HG02840 (cell line): Measurements from ENCODE around the gene FGFR1OP2.
A peak's percentile ranks its signal among the peaks of the same experiment; 100 is the strongest.
"Not testable (repeated sequence)": the region's sequence is repeated elsewhere in the genome, so short reads cannot be mapped to it uniquely, and the experiment has no call there.

Experiments
- ATAC-seq: cut with Tn5 transposase; IDR thresholded peaks from one replicate; pipeline ENCODE4 v1.9.1; 2021; ENCODE audit warnings: mild to moderate bottlenecking, moderate library complexity, moderate number of reproducible peaks; ENCODE audit not compliant: unreplicated experiment, low FRiP score

Gene FGFR1OP2

DNA sequence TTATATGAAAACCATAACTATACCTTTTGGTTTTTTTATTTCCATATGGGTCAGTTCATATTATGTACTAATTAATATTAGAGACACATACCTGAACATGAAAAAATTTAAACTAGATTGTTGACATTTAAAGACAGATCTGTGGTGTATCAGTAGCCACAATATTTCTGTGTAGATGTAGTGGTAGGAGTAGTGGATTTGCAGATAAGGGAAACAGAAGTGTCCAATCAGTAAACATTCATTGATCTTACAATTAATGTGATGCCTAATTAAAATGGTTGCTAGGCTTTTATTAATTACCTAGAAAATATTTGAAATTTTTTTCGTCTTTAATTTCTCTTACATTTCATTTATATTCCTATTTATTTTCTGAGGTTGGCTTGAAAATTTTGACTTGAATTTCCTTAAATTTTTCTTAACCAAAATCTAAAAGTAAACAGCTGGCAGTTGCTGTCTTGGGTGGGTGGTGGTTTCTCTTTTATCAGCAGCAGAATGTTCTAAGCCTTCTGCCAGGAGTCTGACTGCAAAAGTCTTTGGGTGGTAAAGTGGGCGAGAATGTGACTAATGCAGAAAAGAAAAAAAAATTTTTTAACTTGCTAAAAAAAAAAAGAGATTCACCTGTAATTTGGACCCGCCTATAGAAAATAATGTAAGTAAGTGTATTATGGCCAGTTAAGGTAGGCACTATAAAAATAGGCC lies 2.4 kb downstream of the FGFR1OP2 start:
- no peak for ATAC-seq

DNA sequence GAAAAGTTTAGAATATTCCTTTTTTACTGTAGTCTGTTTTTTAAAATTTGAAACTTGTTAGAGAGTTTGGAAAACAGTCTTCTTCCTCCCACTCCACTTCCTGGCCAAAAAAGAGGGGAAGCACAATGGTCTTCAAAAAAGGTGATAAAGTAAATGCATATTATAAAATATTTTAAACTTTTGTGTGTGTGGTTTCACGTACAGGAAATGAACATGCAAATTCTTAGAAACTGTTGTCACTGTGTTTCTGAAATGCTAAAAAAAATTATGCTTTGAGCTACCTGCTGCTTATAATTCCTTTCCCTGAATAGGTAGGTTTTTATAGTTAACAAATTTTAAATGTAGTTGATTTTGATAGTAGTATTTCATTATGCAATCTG lies 2.9 kb downstream of the FGFR1OP2 start:
- ATAC-seq: no peak

GRCh38 chr12:26948309-26948708 lies 10.0 kb downstream of the FGFR1OP2 start:
- no peak for ATAC-seq

- ATAC-seq: no peak
These were observed 15.2 kb downstream of the FGFR1OP2 start for GRCh38 chr12:26953447-26953846.

- ATAC-seq: no peak
These were observed 15.8 kb downstream of the FGFR1OP2 start for GRCh38 chr12:26954027-26954426.

DNA sequence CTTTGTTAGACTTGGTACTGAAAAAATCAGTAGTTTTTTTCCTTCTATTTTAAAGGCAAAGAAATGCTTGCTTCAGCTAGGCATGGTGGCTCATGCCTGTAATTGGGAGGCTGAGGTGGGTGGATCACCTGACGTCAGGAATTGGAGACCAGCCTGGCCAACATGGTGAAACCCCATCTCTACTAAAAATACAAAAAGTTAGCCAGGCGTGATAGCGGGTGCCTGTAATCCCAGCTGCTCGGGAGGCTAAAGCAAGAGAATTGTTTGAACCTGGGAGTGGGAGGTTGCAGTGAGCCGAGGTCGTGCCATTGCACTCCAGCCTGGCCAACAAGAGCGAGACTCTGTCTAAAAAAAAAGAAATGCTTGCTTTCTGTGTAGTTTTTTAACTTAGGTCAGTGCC lies 23.1 kb downstream of the FGFR1OP2 start:
- not testable (repeated sequence) for ATAC-seq

- no peak for ATAC-seq
These were observed 23.5 kb downstream of the FGFR1OP2 start for GRCh38 chr12:26961803-26962202.

DNA sequence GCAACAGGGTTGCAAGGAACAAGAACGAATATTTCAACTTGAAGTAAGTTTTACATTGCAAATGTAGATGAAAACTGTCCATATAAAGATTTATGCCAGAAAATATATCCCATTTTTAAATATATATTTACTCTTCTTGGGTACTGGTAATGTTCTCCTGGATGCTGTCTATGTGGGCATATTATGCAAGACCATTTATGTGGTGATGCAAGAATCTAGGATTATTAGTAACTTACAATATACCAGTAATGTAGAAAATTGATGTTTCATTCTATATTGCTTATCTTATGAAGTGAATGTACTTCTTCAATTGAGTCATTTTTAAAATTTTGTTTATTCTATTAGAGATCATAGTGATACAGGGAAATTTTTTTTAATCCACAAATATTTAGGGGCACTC lies 25.1 kb downstream of the FGFR1OP2 start:
- no peak for ATAC-seq

DNA sequence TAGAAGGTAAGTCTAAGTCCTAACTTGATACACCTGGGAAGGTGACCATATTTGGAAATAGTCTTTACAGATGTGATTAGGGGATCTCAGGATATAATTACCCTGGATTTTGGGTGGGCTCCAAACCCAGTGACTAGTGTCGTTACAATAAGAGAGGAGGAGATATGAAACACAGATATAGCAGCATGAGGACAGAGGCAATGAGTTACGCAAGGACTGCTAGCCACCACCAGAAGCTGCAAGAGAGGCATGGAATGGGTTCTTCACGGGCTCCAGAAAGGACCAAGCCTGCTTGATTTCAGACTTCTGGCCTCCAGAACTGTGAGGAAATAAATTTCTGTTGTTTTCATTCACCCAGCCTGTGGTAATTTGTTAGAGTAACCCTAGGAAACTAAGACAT lies 28.6 kb downstream of the FGFR1OP2 start:
- ATAC-seq: no peak

DNA sequence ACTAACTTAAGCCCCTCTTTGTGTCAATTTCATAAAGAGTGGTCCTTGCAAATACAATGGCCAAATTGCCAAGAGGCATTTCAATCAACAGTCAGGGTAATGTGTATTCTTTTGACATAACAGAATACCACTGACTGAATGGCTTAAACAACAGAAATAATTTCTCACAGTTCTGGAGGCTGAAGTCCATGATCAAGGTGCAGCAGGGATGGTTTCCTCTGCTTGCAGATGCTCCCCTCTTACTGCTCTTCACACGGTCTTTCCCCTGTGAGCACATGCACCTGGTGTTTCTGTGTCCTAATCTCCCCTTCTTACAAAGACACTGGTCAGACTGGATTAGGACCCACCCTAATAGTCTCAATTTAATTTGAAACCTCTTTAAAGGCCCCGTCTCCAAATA lies 31.9 kb downstream of the FGFR1OP2 start:
- ATAC-seq: no peak

- peak; percentile 98 for ATAC-seq
These were observed 33.7 kb downstream of the FGFR1OP2 start for GRCh38 chr12:26971963-26972362.

DNA sequence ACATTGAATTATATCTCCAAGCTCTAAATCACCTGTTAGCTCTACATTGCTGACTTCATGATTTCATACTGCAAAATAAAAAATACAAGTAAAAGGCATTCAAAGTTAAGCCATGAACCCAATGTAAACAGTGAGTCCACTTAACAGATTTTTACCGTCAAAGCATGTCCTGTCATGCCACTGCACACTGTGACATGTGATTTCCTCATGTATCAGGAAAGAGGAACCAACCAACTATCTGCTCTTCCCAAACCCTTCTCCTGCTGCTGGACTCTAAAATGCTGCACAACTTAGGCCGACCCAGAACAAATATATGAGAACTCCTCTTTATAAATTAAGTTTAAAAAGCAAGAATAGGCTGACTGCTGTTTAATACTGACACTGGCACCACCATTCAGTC lies 38.4 kb downstream of the FGFR1OP2 start:
- ATAC-seq: no peak

DNA sequence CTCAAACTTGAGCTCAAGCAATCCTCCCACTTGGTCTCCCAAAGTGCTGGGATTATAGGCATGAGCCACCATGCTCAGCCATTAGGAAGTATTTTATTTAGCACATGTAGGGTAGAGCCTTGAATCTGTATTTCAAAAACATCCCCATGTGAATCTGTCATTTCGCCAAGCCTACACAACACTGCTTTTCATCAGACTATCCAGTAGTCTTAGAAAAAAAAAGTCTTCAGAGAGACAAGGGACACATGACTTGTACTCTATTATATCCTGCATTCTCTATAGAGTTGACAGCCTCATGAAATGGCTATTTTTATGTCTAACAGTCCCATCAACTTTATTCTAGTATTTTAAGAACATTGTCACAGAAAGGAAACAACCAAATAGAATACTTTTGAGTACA lies 40.5 kb downstream of the FGFR1OP2 start:
- no peak for ATAC-seq

- ATAC-seq: no peak
These were observed 41.5 kb downstream of the FGFR1OP2 start for GRCh38 chr12:26979733-26980132.

DNA sequence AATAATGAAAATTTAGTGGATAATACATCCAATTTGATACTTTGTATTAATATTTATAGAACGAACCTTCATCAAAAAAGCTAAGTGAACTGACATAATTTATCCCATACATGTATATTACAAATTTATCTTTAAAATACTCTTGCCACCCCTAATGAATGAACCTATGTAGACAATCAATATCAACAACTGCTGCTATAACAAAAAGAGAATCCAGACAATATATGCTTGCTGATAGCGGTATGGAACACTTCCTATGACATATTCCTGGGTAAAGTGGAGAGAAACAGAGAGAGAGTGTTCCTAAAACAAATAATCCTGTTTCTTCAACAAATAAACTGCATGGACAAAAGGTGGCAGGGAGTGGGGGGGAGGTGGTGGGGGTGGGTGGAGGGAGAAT lies 44.6 kb downstream of the FGFR1OP2 start:
- ATAC-seq: no peak

GRCh38 chr12:26987634-26988424 lies 49.6 kb downstream of the FGFR1OP2 start:
- ATAC-seq: no peak

DNA sequence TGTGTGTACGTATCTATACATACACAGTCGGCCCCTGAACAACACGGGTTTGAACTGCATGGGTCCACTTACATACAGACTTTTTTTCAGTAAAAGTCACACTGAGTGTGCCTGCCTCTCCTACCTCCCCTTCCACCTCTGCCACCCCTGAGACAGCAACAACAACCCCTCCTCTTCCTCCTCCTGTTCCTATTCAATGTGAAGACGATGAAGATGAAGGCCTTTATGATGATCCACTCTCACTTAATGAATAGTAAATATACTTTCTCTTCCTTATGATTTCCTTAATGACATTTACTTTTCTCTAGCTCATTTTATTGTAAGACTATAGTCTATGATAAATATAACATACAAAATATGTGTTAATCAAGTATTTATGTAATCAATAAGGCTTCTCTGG lies 50.4 kb downstream of the FGFR1OP2 start:
- no peak for ATAC-seq

DNA sequence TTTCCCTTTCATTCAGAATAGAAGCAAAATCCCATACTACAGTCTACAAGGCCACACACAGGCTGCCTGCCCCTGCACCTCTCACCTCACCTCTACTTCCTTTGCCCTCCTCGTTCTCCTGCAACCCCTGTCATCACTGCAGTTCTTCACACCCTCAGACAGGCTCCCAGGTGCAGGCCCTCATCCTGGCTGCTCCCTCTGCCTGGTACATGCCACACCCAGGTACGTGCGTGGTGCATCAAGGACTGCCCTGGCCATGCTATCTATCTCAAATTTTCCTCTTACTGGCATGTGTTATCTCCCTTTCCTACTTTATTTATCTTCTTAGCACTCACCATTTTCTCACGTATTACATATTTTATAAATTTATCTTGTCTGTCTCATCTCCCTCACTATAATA lies 51.6 kb downstream of the FGFR1OP2 start:
- ATAC-seq: no peak

- ATAC-seq: no peak
These were observed 53.6 kb downstream of the FGFR1OP2 start for GRCh38 chr12:26991826-26992225.

DNA sequence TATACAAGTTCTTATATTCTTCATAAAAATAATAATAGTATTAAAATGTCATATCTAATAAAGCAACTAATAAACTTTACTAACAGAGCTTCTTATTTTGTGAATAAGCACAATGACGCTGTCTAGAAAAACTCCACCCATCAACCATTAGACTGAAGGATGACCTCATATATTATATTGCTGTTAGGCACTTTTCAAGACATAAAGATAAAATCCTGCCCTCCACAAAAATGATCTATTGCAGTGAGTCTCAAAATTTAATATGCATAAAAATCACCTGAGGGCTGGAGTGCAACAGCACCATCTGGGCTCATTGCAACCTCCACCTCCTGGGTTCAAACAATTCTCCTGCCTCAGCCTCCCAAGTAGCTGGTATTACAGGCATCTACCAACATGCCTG lies 55.8 kb downstream of the FGFR1OP2 start:
- ATAC-seq: no peak

DNA sequence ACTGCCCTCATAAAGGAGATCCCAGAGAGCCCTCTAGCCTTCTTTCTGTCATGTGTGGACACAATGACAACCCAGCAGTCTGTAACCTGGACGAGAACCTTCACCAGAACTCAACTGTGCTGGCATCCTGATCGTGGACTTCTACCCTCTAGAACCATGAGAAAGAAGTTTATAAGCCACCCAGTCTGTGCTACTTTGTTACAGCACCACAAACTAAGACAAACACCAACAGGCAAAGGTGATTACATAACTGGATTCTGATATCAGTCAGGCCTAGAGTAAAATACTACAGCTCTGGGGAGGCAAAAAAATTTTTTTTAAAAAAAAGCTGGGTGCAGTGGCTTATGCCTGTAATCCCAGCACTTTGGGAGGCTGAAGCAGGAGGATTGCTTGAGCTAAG lies 57.4 kb downstream of the FGFR1OP2 start:
- no peak for ATAC-seq

DNA sequence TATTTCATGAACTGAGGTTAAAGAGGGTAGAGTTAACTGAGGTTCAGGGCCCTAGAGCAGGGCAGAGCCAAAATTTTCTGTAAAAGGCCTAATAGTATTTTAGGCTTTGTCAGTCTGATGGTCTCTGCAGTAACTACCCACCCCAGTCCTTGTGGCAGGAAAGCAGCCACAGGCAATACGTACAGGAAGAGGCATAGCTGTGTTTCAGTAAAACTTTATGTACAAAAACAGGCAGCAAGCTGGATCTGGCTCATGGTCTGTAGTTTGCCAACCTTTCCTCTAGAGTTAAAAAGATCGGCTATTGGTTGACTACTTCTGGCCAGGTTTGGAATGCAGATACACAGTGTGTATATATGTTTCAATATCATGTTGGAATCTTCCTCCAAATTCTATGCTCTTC lies 58.7 kb downstream of the FGFR1OP2 start:
- no peak for ATAC-seq
